ENCODE results near the gene KMT2B. TPM values are rescaled to one million over a fixed set of nuclear protein-coding genes. Genes with fewer than 3 reads are reported as not detected.

The KMT2B gene
- total and polyA plus RNA-seq, 9 of the 15 experiments (the other 6 are each of a cell fraction or from before 2014, with no cell fraction given): 0.63 to 43.9 (median 8.1) TPM

GRCh38 chr19:35693835-35694599, 23.8 kb upstream of the KMT2B start:
- CTCF ChIA-PET (ENCODE audit: low intra/inter-chr PET ratio): interaction anchor here (0.7 to 3.6 kb wide), 5 partner anchors 23 to 238 kb away, joined by 7 to 76 read pairs (median 22); partner anchors contain the start of gene KMT2B
- no peaks in the 10 kb centered on the region; a peak in 1 of 5 replicates for H3K4me1 ChIP-seq (replicated peaks in 1 of 2; ENCODE audit: control insufficient read depth in 2 of 2, insufficient read depth in 2 of 2, low read length in 2 of 2)
- BruUV-seq (replicated peaks): no TSS peak
- peaks cover 5% of the 10 kb centered on the region; the same call in 1 of the 2 replicates for H3K9me3 ChIP-seq (replicated peaks; ENCODE audit: control insufficient read depth, insufficient read depth, low read depth, low read length)
- DNase-seq (ENCODE audit: extremely low read depth in 1 of 4, low spot score in 3 of 4) (peak; percentile 87 to 92 (median 89)), ATAC-seq (peak; percentile 100), FAIRE-seq (peak; percentile 95)
- POLR2A ChIA-PET: no interaction called here
- no peak overlapping the region for H2AFZ ChIP-seq (ENCODE audit: low read depth, low read length)
- H3K9ac ChIP-seq (ENCODE audit: insufficient read depth in 1 of 2, low read depth in 2 of 2, low read length in 2 of 2): no peak overlapping the region
- H3K9me1 ChIP-seq (ENCODE audit: control insufficient read depth, insufficient read depth, low read length): no peaks in the 10 kb centered on the region
- intact Hi-C loops (cut with micrococcal nuclease): loop anchor here (1.0 kb wide), 4 partner anchors 23 to 237 kb away; no protein-coding TSS in a partner anchor
- in situ Hi-C loops (cut with MboI): no loop called here
- no peak overlapping the region for H3K4me2 ChIP-seq (ENCODE audit: insufficient read depth, low read length)
- H3K79me2 ChIP-seq (ENCODE audit: control insufficient read depth, insufficient read depth, low read length): no peaks in the 10 kb centered on the region
- WGBS (ENCODE audit: insufficient coverage, low coverage, missing lambda C conversion rate): 11% methylated on average over 6 of the region's 8 CpGs
- H3K4me3 ChIP-seq: no peak overlapping the region
- no peaks in the 10 kb centered on the region for H3K27me3 ChIP-seq (ENCODE audit: control insufficient read depth in 2 of 2, insufficient read depth in 2 of 2, low read length in 2 of 2)
- no peak overlapping the region for H3K27ac ChIP-seq (ENCODE audit: extremely low read depth, low read depth, low read length)
- no peaks in the 10 kb centered on the region for H4K20me1 ChIP-seq (replicated peaks; ENCODE audit: control insufficient read depth, insufficient read depth, low read length)
- no peaks in the 10 kb centered on the region for H3K36me3 ChIP-seq (ENCODE audit: control insufficient read depth, insufficient read depth, low read length)
- TF ChIP-seq MEF2D (tag; conservative IDR thresholded peaks at IDR 0.05; ENCODE audit: low read depth) (0 out of 2 replicates have a peak, but pooled peaks have one; percentile 41), EHMT2 (IDR thresholded peaks at IDR 0.05) (0 out of 2 replicates have a peak, but pooled peaks have one; percentile 50), PKNOX1 (IDR thresholded peaks at IDR 0.05) (peak; percentile 83), SPI1 (IDR thresholded peaks at IDR 0.05; ENCODE audit: borderline replicate concordance, low read depth, low read length) (no peak), ZFP36 (IDR thresholded peaks at IDR 0.05; ENCODE audit: low read depth, low read length, partially characterized antibody) (peak; percentile 57), HDAC1 (IDR thresholded peaks at IDR 0.05) (peak; percentile 47 to 61; a peak in 1 of 4 replicates), POLR2H (tag; IDR thresholded peaks at IDR 0.05; ENCODE audit: low read depth) (no peak), NR2C2 (CRISPR knock-in tag; IDR thresholded peaks at IDR 0.05) (peak; percentile 57; the same call in 1 of the 2 replicates), NR2C2 (tag; IDR thresholded peaks at IDR 0.05) (no peak), ZNF512 (tag; IDR thresholded peaks at IDR 0.05) (peak; percentile 91), ZBTB2 (IDR thresholded peaks at IDR 0.05) (0 out of 2 replicates have a peak, but pooled peaks have one; percentile 42), PHF21A (IDR thresholded peaks at IDR 0.05; ENCODE audit: borderline replicate concordance, low read depth) (peak; percentile 26; the same call in 1 of the 2 replicates), NFXL1 (CRISPR knock-in tag; IDR thresholded peaks at IDR 0.05) (no peak), POLR3G (IDR thresholded peaks at IDR 0.05; ENCODE audit: extremely low read depth, insufficient read length, insufficient replicate concordance) (no peak), FOXK1 (CRISPR knock-in tag; IDR thresholded peaks at IDR 0.05; ENCODE audit: borderline replicate concordance) (no peak), NEUROD1 (IDR thresholded peaks at IDR 0.05; ENCODE audit: borderline replicate concordance, low read depth, low read length, partially characterized antibody) (peak; percentile 69), RBM25 (IDR thresholded peaks at IDR 0.05; ENCODE audit: low read depth, low read length, severe bottlenecking) (peak; percentile 39)

Measured in K562 (cell line).